Liver (tissue), 3 donors: ENCODE results near the gene PCDH15.

Source experiments
- CTCF ChIP-seq: fragments of 150-350 bp; IDR thresholded peaks from 2 replicates; pipeline ENCODE4 v1.5.1; 2017; ENCODE audit warnings: improper control_type of control experiment, low read depth, low read length; ENCODE audit not compliant: missing input control
- GABPA ChIP-seq, 2 donors: IDR thresholded peaks in 1 of 2; conservative IDR thresholded peaks in 1 of 2; 2 replicates each; pipeline ENCODE4 v1.6.1; 2016; ENCODE audit warnings: antibody characterized with exemption in 2 of 2, mild to moderate bottlenecking in 1 of 2, moderate library complexity in 1 of 2
- HNF4A ChIP-seq, 2 donors: conservative IDR thresholded peaks; 2 replicates each; pipeline ENCODE4 v1.6.1; 2016; ENCODE audit warnings: antibody characterized with exemption in 2 of 2, mild to moderate bottlenecking in 2 of 2
- JUND ChIP-seq, 2 donors: IDR thresholded peaks; 2 replicates each; pipeline ENCODE4 v1.6.1; 2016; ENCODE audit warnings: antibody characterized with exemption in 2 of 2
- MAX ChIP-seq: IDR thresholded peaks from 2 replicates; pipeline ENCODE4 v1.6.1; 2016; ENCODE audit warnings: antibody characterized with exemption
- RAD21 ChIP-seq, 2 donors: IDR thresholded peaks; 2 replicates each; pipeline ENCODE4 v1.6.1; 2016; ENCODE audit warnings: antibody characterized with exemption in 2 of 2, mild to moderate bottlenecking in 2 of 2
- REST ChIP-seq: IDR thresholded peaks from 2 replicates; pipeline ENCODE4 v1.6.1; 2016; ENCODE audit warnings: antibody characterized with exemption, mild to moderate bottlenecking
- SP1 ChIP-seq: IDR thresholded peaks from 2 replicates; pipeline ENCODE4 v1.6.1; 2018; ENCODE audit warnings: antibody characterized with exemption, mild to moderate bottlenecking
- TAF1 ChIP-seq: conservative IDR thresholded peaks from 2 replicates; pipeline ENCODE4 v1.6.1; 2016; ENCODE audit warnings: antibody characterized with exemption, mild to moderate bottlenecking
- YY1 ChIP-seq: IDR thresholded peaks from 2 replicates; pipeline ENCODE4 v1.6.1; 2016; ENCODE audit warnings: antibody characterized with exemption, mild to moderate bottlenecking
- donor health status: healthy.
- donor health status: healthy.

- no peak for TF ChIP-seq GABPA (IDR thresholded peaks at IDR 0.05 in 1 of 2, conservative IDR thresholded peaks at IDR 0.05 in 1 of 2)
- TF ChIP-seq CTCF, result no peak
- no peak for TF ChIP-seq HNF4A (conservative IDR thresholded peaks at IDR 0.05)
- TF ChIP-seq REST, result no peak
- TF ChIP-seq TAF1, result no peak
- TF ChIP-seq JUND (IDR thresholded peaks at IDR 0.05), result no peak
- TF ChIP-seq RAD21 (IDR thresholded peaks at IDR 0.05), result no peak
- no peak for TF ChIP-seq MAX
- TF ChIP-seq SP1, result no peak
- no peak for TF ChIP-seq YY1
Measured at GRCh38 chr10:54130394-54130793, 670.6 kb downstream of the PCDH15 start.
